Measurements from ENCODE around the gene EMCN. TPM values are rescaled to one million over a fixed set of nuclear protein-coding genes. Genes with fewer than 3 reads are reported as not detected.

EMCN gene
- total and polyA plus RNA-seq, 9 of the 15 experiments (the other 6 are each of a cell fraction or from before 2014, with no cell fraction given) = not detected

DNA sequence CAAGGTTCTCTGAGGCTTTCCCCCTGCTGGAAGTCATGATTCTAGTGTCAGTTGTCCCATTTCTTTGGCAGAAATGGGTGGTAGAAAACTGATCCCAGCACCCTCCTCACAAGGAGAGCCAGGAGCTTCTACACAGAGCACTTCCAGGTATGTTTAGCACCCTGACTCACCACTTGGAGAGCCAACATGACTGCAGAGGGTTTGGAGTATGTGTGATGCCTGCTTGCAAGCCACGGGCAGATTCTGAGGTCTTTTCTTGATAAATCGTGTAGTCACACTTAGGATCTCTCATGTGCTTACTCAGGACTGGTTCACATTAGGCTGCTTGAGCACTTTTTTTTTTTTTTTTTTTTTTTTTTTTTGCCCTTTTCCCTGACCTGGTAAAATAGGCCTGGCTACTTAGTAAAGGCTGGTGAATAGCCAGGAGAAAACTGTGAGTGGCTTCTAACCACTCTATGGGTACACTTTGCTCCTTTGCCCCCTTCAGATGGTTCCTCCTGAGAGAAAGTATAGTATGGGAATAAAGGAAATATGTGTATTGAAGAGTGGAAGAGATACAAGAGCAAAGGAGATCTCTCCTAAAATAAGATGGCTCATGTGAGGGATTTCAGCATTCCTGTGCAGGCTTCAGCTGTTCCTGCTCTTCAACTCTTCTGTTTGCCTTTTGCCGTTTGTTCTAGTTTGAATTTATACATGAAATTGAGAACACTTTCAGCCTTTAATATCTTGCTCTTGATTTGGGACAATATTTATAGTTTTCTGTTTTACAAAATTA, 103.6 kb downstream of the EMCN start:
- no TSS peak for BruUV-seq (replicated peaks)
- intact Hi-C loops (cut with micrococcal nuclease) (no loop called here), in situ Hi-C loops (cut with MboI) (no loop called here)
- ChIA-PET CTCF (ENCODE audit: low intra/inter-chr PET ratio) (no interaction called here), POLR2A (no interaction called here)
- FAIRE-seq (no peak), ATAC-seq (no peak), DNase-seq (ENCODE audit: extremely low read depth in 1 of 4, low spot score in 3 of 4) (no peak)
- H3K79me2 ChIP-seq (ENCODE audit: control insufficient read depth, insufficient read depth, low read length) = no peaks in the 10 kb centered on the region
- WGBS (ENCODE audit: insufficient coverage, low coverage, missing lambda C conversion rate) = 4% methylated on average over 3 of the region's 3 CpGs
- H3K4me1 ChIP-seq (replicated peaks in 1 of 2; ENCODE audit: control insufficient read depth in 2 of 2, insufficient read depth in 2 of 2, low read length in 2 of 2) = no peaks in the 10 kb centered on the region
- H3K9me3 ChIP-seq (replicated peaks; ENCODE audit: control insufficient read depth, insufficient read depth, low read depth, low read length) = no peaks in the 10 kb centered on the region; the same call in 1 of the 2 replicates
- H3K27me3 ChIP-seq (ENCODE audit: control insufficient read depth in 2 of 2, insufficient read depth in 2 of 2, low read length in 2 of 2) = no peaks in the 10 kb centered on the region
- no peaks in the 10 kb centered on the region for H4K20me1 ChIP-seq (replicated peaks; ENCODE audit: control insufficient read depth, insufficient read depth, low read length)
- no peak overlapping the region for H3K4me3 ChIP-seq
- no peaks in the 10 kb centered on the region for H3K36me3 ChIP-seq (ENCODE audit: control insufficient read depth, insufficient read depth, low read length)
- no peaks in the 10 kb centered on the region for H3K9me1 ChIP-seq (ENCODE audit: control insufficient read depth, insufficient read depth, low read length)
- H3K27ac ChIP-seq (ENCODE audit: extremely low read depth, low read depth, low read length) = no peak overlapping the region
- H2AFZ ChIP-seq (ENCODE audit: low read depth, low read length) = no peak overlapping the region
- H3K4me2 ChIP-seq (ENCODE audit: insufficient read depth, low read length) = no peak overlapping the region
- no peak overlapping the region for H3K9ac ChIP-seq (ENCODE audit: insufficient read depth in 1 of 2, low read depth in 2 of 2, low read length in 2 of 2)
- TF ChIP-seq, protein P1, sequence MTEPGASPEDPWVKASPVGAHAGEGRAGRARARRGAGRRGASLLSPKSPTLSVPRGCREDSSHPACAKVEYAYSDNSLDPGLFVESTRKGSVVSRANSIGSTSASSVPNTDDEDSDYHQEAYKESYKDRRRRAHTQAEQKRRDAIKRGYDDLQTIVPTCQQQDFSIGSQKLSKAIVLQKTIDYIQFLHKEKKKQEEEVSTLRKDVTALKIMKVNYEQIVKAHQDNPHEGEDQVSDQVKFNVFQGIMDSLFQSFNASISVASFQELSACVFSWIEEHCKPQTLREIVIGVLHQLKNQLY (CRISPR knock-in tag; conservative IDR thresholded peaks at IDR 0.05) = no peak
- TF ChIP-seq MEF2D (tag; conservative IDR thresholded peaks at IDR 0.05; ENCODE audit: low read depth) (no peak), SRF (CRISPR knock-in tag; IDR thresholded peaks at IDR 0.05) (no peak), MXI1 (IDR thresholded peaks at IDR 0.05; ENCODE audit: low read depth, low read length) (no peak), EWSR1 (IDR thresholded peaks at IDR 0.05; ENCODE audit: borderline replicate concordance, low read depth, partially characterized antibody) (no peak), PRPF4 (IDR thresholded peaks at IDR 0.05; ENCODE audit: insufficient read depth, low read depth, low read length, poor library complexity, severe bottlenecking) (no peak), TAF15 (IDR thresholded peaks at IDR 0.05; ENCODE audit: low read depth, low read length) (no peak), POLR2G (IDR thresholded peaks at IDR 0.05; ENCODE audit: low read depth, low read length) (no peak), NCOA2 (IDR thresholded peaks at IDR 0.05; ENCODE audit: partially characterized antibody in 2 of 2) (no peak), PYGO2 (tag; IDR thresholded peaks at IDR 0.05) (no peak)
- TF ChIP-seq, protein P2, sequence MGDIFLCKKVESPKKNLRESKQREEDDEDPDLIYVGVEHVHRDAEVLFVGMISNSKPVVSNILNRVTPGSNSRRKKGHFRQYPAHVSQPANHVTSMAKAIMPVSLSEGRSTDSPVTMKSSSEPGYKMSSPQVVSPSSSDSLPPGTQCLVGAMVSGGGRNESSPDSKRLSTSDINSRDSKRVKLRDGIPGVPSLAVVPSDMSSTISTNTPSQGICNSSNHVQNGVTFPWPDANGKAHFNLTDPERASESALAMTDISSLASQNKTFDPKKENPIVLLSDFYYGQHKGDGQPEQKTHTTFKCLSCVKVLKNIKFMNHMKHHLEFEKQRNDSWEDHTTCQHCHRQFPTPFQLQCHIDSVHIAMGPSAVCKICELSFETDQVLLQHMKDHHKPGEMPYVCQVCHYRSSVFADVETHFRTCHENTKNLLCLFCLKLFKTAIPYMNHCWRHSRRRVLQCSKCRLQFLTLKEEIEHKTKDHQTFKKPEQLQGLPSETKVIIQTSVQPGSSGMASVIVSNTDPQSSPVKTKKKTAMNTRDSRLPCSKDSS (IDR thresholded peaks at IDR 0.05; ENCODE audit: low read depth, partially characterized antibody) = no peak

Data from K562 (cell line).